Epithelial cell of proximal tubule (primary cell): ENCODE data around the gene PTPRK. TPM values are rescaled to one million over a fixed set of nuclear protein-coding genes. Genes with fewer than 3 reads are reported as not detected.

Source experiments
- DNase-seq: peaks from one replicate; pipeline ENCODE4 v3.0.0-alpha.2; 2011; ENCODE audit warnings: low read depth
- H3K4me3 ChIP-seq: 2 replicates; pipeline ENCODE4 v1.5.1; 2011; ENCODE audit warnings: low read depth, mild to moderate bottlenecking, low read length
- CTCF ChIP-seq: conservative IDR thresholded peaks from 2 replicates; pipeline ENCODE4 v1.5.1; 2012; ENCODE audit warnings: low read depth, mild to moderate bottlenecking, low read length
- total RNA-seq: library from RNA; depleted of rRNA; stranded (reverse); fragments of >200 nt; gene quantifications from 2 replicates; pipeline ENCODE4 v1.2.3, GENCODE V29; 2015

Gene PTPRK
- total RNA-seq, 1 donor from 2014 or later = 42.5 TPM

DNA sequence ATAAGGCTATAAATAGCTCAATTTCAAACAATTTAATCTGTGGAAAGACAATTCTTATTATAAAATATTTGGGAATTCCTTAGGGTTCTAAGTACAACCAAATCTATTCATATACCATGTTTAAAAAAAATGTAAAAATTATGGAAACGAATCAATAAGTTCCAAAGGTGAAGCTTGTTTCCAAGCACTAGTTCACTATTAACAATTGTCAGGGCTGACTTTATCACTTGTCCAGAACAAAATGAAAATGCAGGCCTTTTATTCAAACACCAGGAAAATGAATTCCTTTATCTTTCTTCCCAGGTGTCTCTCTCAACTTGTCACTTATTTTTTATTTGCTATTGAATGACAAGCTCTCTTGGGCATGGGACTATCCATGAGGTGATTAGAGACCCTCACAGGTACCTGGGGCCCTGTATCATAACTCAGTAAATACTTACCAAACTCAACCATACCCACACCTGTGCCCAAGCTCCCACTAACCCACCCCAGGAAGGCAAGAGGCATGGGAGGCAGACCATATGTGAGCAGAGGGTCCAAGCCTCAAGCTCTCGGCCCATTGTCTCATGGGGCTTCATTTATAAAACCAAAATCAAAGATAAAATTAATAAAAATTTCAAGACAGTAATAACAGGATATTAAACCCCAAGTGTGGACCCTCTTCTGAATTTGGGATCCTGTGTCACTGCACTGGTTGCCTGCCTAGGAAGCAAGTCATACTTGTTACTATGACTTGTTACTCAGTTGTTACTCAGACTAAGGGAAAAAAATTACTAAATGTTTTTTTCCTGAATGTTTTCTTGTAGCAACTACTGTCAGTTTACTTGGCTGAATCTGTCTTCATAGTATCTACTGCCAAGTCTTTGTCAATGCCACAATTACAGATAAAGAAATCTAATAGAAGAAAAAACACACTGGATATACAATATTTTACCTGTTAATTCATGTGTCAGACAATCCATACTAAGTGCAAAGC, 54.7 kb downstream of the PTPRK start:
- no peak for TF ChIP-seq CTCF
- DNase-seq = no peak
- no peak overlapping the region for H3K4me3 ChIP-seq

DNA sequence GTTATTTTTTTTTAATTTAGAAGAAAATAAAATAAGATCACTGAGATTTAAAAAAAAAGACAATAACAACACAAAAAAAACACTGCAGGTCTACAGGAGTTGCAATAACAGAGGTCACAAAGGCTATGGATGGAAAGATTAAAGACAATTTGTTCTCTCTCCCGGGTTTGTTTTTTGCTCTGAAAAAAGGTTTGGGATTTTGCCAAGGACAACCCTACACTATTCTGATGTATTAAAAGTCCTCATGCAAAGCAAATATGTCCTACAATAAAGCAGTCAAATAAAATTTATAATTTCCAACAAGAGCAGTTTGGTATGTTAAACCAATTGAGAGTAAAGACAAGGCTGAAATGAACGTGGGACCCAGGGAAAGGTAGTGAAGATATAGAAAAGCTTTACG, 55.6 kb downstream of the PTPRK start:
- no peak for DNase-seq
- H3K4me3 ChIP-seq = no peak overlapping the region

DNA sequence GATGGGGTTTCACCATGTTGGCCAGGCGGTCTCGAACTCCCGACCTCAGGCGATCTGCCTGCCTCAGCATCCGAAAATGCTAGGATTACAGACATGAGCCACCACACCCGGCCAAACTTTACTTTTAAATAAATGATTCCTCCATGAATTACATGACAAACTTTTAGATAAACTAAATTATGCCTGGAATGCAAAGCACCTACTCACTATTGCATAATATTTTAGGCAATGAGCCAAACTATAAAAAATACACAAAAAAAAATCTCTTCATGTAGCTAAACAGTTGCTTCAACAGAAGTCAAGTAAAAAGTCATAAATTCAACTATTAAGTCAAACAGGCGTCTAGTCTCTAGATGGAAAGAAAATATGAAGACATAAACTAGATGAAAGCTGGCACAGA, 56.5 kb downstream of the PTPRK start:
- no peak for TF ChIP-seq CTCF
- DNase-seq = peak; percentile 10

More for the DNA sequence above, 55.6 kb downstream of the PTPRK start:
- TF ChIP-seq CTCF = no peak

DNA sequence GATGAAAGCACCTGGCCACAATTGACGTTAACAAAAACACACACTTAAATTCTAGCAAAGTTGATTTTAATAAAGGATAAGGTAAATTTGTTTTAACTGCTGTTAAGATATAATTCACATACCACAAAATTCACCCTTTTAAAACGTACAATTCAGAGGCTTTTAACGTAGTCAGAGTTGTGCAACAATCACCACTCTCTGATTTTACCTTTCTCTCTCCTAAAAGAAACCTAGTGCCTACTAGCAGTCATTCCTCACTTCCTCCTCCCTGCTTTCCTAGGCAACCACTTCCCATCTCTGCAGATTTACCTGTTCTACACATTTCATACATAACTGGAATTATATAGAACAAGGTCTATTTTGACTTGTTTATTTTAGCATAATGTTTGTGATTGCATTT, 58.9 kb downstream of the PTPRK start:
- TF ChIP-seq CTCF = no peak
- DNase-seq = no peak

More for the DNA sequence above, 56.5 kb downstream of the PTPRK start:
- no peak overlapping the region for H3K4me3 ChIP-seq

DNA sequence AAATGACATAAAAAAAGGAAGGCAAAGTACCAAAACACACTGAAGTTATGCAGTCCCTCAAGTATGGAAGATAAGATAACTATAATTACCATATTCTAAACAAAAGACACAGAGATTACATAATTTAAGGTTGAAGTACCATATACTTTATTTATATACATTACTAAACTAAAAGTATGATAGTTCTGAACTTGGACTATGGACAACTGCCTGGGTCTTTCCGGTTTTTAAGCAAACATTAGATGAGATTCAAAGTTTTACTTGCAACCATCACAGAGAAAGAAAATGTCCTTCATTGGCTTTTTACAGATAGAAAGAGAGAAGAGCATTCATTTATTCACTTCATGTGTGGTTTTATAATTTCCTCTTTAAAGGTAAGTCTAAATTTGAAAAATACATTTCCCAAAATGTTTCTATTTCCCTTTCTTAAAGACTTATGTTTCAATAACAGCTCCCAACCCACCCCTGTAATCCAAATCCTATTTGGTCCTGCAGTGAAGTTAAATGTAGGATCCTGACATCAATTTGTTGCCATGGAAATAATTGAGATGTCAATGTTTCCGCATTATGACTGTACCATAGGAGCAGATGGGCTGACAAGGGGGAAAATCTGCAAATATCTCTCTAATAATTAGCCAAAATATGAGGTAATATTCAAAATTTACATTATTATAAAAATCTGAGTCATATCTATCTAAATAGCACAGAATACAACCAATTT, 63.7 kb downstream of the PTPRK start:
- DNase-seq = no peak
- no peak overlapping the region for H3K4me3 ChIP-seq
- TF ChIP-seq CTCF = no peak

More for the DNA sequence above, 58.9 kb downstream of the PTPRK start:
- no peak overlapping the region for H3K4me3 ChIP-seq

DNA sequence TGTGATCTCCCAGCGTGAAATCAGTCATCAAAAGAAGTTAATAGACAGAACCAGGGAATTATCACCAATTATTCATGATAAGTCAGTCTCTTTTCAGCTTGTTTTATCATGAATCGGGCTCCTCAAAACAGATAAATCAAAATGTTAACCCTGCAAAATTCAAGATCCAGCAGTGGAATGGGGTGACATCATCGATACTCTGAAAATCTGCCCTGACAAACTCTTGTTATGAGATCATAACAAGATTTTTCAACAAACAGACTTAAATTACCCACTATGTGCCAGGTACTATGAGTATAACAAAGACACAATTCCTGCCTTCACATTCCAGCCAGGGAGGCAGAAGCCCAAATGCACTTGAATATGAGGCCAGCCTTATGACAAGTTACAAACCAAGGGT, 64.4 kb downstream of the PTPRK start:
- no peak overlapping the region for H3K4me3 ChIP-seq
- DNase-seq = no peak
- no peak for TF ChIP-seq CTCF
